Immature natural killer cell (primary cell): Measurements from ENCODE around the gene PRRT2. TPM values are rescaled to one million over a fixed set of nuclear protein-coding genes. Genes with fewer than 3 reads are reported as not detected.
"Not testable (repeated sequence)": the region's sequence is repeated elsewhere in the genome, so short reads cannot be mapped to it uniquely, and the experiment has no call there.

Source experiments
- DNase-seq, 3 donors: peaks; one replicate each; pipeline ENCODE4 v3.0.0; 2022; ENCODE audit warnings: mixed read lengths in 1 of 3
- H3K27ac Mint-ChIP-seq, 6 donors: one replicate each; pipeline ENCODE4 v1.8.0; 2020; ENCODE audit warnings: mixed read lengths in 6 of 6, mild to moderate bottlenecking in 5 of 6, inconsistent platforms in 4 of 6, moderate library complexity in 3 of 6
- H3K27me3 Mint-ChIP-seq, 3 donors: one replicate each; pipeline ENCODE4 v1.8.0; 2020 to 2021; ENCODE audit warnings: low read depth in 3 of 3, mild to moderate bottlenecking in 3 of 3, mixed read lengths in 3 of 3, moderate library complexity in 3 of 3, inconsistent platforms in 1 of 3
- H3K36me3 Mint-ChIP-seq, 3 donors: one replicate each; pipeline ENCODE4 v1.8.0; 2020; ENCODE audit warnings: mixed read lengths in 3 of 3, inconsistent platforms in 2 of 3, mild to moderate bottlenecking in 2 of 3
- H3K4me1 Mint-ChIP-seq, 2 donors: one replicate each; pipeline ENCODE4 v1.8.0; 2020; ENCODE audit warnings: inconsistent platforms in 2 of 2, mild to moderate bottlenecking in 2 of 2, mixed read lengths in 2 of 2, moderate library complexity in 1 of 2
- H3K4me3 Mint-ChIP-seq, 5 donors: one replicate each; pipeline ENCODE4 v1.8.0; 2020; ENCODE audit warnings: mild to moderate bottlenecking in 5 of 5, mixed read lengths in 5 of 5, inconsistent platforms in 3 of 5, moderate library complexity in 3 of 5
- H3K9me3 Mint-ChIP-seq, 6 donors: one replicate each; pipeline ENCODE4 v1.8.0; 2020; ENCODE audit warnings: mild to moderate bottlenecking in 6 of 6, mixed read lengths in 6 of 6, inconsistent platforms in 4 of 6, moderate library complexity in 3 of 6
- polyA plus RNA-seq, 3 donors: library from polyadenylated mRNA; unstranded; fragments of 300-500 nt; fragmentation: Illumina TruSeq; gene quantifications; one replicate each; pipeline ENCODE4 v1.2.3, GENCODE V29; 2021

The PRRT2 gene
- polyA plus RNA-seq, 3 donors from 2014 or later, result not detected

DNA sequence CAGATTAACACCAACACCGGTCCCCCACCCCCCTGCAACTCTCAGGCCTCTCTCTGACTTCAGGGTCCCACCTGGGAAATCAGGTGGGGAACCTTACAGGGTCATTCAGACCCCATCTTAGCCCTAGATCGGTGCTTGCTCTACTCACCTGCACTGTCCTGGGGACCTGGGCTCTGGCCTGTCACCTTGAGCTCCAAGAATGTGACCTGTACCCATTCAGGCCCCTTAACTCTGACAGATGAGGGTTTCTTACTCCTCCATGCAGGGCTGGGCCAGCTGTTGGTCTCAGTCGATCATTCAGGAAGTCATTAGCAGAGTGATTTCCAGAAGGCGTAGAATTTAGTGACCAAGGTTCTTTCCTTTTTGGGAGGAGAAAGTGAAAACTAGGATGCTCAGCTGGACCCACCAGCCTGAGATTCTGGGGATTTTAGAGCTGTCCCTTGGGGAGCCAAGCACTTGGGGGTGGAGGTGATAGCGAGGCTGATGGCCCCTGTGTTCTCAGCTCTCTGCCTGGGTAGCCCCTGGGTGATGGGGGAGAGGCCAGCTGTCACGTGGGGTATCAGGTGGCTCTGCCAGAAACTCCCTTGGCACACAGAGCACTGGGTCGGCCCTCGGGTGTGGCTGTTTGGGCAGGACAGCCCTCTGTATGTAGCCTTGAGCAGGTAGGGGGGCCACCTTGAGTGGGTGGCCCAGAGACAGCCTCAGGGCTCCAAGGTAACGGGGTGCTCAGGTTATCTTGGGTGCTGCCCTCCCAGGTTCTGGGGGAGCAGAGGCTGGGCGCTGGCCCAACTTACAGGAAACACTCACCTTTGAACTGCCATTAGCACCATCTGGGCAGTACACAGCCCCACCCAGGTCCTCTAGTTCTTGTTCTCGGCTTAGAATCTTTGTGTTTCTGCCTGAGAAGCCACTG, 9.0 kb downstream of the PRRT2 start:
- peaks cover 67 to 77% of the 10 kb centered on the region in 2 donors for H3K4me1 Mint-ChIP-seq
- peak; percentile 47 to 58 (median 51) for DNase-seq
- no peaks in the 10 kb centered on the region for H3K9me3 Mint-ChIP-seq
- peaks cover 2 to 3% (median 3%) of the 10 kb centered on the region in 3 donors for H3K27me3 Mint-ChIP-seq
- peak overlapping the region; percentile 93 to 98 (median 95) for H3K4me3 Mint-ChIP-seq
- peaks cover 0 to 21% (median 5%) of the 10 kb centered on the region in 3 donors for H3K36me3 Mint-ChIP-seq
- H3K27ac Mint-ChIP-seq, result peak overlapping the region; percentile 82 to 97 (median 95)

DNA sequence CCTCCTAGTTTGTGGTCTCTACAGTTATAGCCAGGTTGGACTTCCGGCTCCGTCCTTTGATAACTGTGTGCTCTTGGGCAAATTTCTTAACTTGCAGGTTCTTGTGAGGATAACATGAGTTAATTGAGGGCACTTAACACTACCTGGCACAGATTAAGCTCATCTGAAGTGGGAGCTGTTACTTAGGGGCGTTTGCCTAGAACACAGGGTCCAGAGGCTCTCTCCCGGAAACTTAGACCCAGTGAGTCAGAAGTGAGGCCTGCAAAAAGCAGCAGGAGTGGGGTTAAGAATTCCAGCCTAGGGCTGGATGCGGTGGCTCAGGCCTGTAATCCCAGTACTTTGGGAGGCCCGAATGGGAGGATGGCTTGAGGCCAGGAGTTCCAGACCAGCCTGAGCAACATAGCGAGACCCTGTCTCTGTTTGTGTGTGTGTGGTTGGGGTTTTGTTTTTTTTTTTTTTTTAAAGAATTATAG, 9.7 kb downstream of the PRRT2 start:
- H3K4me1 Mint-ChIP-seq, result peaks cover 68 to 75% of the 10 kb centered on the region in 2 donors
- no peak for DNase-seq
- H3K36me3 Mint-ChIP-seq, result peaks cover 0 to 20% (median 5%) of the 10 kb centered on the region in 3 donors
- H3K27ac Mint-ChIP-seq, result peak overlapping the region; percentile 82 to 97 (median 95)
- no peaks in the 10 kb centered on the region for H3K9me3 Mint-ChIP-seq
- peak overlapping the region; percentile 93 to 98 (median 95) for H3K4me3 Mint-ChIP-seq
- H3K27me3 Mint-ChIP-seq, result peaks cover 2% of the 10 kb centered on the region in 3 donors

DNA sequence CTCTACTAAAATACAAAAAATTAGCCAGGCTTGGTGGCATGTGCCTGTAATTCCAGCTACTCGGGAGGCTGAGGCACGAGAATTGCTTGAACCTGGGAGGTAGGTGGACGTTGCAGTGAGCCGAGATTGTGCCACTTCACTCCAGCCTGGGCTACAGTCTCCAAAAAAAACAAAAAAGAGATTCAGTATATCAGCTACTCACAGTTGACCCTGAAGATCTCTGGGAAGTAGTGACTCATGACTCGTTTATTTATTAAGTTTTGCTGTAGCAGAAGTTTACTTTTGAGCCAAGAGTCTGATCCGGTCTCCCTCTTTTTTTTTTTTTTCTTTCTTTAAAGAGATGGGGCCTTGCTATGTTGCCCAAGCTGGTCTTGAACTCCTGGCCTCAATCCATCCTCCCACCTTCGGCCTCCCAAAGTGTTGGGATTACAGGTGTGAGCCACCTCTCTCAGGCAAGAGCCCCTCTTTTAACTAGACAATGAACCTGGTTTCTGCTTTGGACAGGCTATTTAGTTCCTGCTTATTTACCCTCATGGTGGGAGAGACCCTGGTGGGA, 12.7 kb downstream of the PRRT2 start:
- H3K27me3 Mint-ChIP-seq, result no peaks in the 10 kb centered on the region

DNA sequence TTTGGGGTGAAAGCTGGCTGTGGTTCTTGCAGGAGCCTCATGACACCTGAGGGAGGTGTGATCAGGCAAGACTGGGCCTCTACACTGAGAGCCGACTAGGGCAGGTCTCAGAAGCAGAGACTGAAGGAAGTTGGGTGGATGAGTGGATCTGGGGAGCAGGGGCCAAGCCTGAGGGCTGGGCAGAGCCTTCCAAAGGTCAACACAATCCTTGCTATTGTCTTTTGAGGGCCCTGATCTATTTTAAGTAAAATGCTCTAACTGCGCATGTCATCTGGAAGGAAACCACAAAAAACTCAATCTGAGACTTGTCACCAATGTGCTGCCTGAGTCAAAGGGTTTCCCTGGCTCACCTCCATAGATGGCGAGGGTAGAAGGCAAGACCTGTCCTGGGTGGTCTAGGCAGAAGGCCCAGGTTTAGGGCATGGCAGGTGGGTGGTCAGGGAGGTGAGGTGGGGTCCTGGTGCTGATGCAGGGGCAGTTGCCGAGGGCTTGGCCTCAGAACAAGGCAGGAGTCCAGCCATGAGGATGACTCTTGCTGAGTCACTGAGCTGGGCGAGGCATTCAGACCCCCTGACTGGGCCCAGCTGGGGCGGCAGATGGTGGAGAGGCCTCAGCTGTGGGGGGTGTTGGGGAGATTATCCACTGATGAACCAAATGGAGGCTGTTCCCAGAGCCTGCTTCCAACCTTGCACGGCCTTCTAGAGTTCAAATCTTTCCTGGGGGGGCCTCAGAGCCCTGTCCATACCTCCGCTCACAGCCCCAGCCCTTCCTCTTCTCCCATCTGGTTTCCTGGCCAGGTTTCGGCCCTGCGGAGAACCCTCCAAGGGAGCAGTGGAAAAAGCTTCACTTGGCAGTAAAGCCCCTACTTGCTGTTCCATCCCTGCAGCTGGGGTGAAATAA, 13.4 kb downstream of the PRRT2 start:
- Mint-ChIP-seq H3K36me3 (peaks cover 0 to 7% (median 0%) of the 10 kb centered on the region in 3 donors), H3K27me3 (no peaks in the 10 kb centered on the region), H3K27ac (peak overlapping the region; percentile 37 to 81 (median 66)), H3K9me3 (no peaks in the 10 kb centered on the region), H3K4me3 (peak overlapping the region in 3 of 5 donors; percentile 22 to 35 (median 23)), H3K4me1 (peaks cover 49 to 53% of the 10 kb centered on the region in 2 donors)
- no peak for DNase-seq

More for the DNA sequence above, 12.7 kb downstream of the PRRT2 start:
- Mint-ChIP-seq H3K4me3 (peak overlapping the region in 2 of 5 donors; percentile 22 to 35), H3K9me3 (no peaks in the 10 kb centered on the region), H3K4me1 (peaks cover 56 to 59% of the 10 kb centered on the region in 2 donors), H3K27ac (peak overlapping the region in 5 of 6 donors; percentile 37 to 81 (median 64)), H3K36me3 (peaks cover 0 to 7% (median 0%) of the 10 kb centered on the region in 3 donors)
- DNase-seq, result no peak

DNA sequence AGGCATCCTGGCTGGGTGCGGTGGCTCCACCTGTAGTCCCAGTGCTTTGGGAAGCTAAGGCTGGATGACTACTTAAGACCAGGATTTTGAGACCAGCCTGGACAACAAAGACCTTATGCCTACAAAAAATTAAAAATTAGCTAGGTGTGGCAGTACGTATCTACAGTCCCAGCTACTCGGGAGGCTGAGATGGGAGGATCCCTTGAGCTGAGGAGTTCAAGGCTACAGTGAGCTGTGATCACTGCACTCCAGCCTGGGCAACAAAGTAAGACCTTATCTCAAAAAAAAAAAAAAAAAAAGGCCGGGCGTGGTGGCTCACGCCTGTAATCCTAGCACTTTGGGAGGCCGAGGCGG, 14.3 kb downstream of the PRRT2 start:
- H3K36me3 Mint-ChIP-seq, result peaks cover 0 to 3% (median 0%) of the 10 kb centered on the region in 3 donors
- no peak for DNase-seq
- H3K4me1 Mint-ChIP-seq, result peaks cover 40 to 44% of the 10 kb centered on the region in 2 donors
- H3K27me3 Mint-ChIP-seq, result no peaks in the 10 kb centered on the region
- H3K4me3 Mint-ChIP-seq, result no peak overlapping the region
- H3K27ac Mint-ChIP-seq, result no peak overlapping the region
- no peaks in the 10 kb centered on the region for H3K9me3 Mint-ChIP-seq

DNA sequence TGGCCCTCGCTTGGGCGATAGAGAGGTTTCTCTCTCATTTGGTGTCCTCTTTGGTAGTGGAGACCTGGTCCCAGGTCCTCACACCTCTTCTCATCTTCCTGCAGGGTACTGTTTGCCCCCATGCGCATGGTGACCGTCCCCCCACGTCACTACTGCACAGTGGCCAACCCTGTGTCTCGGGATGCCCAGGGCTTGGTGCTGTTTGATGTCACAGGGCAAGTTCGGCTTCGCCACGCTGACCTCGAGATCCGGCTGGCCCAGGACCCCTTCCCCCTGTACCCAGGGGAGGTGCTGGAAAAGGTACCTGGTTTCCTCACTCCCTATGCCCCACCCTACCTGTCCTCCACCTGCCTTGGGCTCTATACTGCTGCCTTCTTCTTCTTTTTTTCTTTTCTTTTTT, 18.8 kb downstream of the PRRT2 start:
- Mint-ChIP-seq H3K4me1 (peaks cover 13 to 19% of the 10 kb centered on the region in 2 donors), H3K4me3 (no peak overlapping the region), H3K27ac (no peak overlapping the region), H3K27me3 (peaks cover 0 to 2% (median 0%) of the 10 kb centered on the region in 3 donors), H3K36me3 (peaks cover 7 to 12% (median 11%) of the 10 kb centered on the region in 3 donors), H3K9me3 (no peaks in the 10 kb centered on the region)
- no peak for DNase-seq

DNA sequence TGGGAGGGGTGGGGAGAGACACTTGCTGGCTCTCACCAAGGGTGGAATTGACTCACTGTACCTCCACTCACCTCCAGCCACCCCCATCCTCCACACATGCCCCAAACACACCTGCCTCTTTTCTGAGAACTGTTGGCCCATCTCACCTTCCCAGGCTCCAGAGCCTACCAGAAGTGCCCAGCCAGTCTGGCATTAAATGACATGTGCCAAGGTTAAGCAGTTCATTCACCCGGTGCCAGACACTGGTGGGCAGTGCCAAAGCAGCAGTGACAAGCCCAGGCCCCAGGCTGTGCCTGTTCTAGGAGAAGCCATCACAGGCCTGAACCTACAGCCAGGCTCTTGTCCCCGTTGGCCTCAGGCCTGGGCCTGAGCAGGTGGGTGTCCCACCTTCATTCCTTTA, 19.5 kb downstream of the PRRT2 start:
- no peak overlapping the region for H3K27ac Mint-ChIP-seq
- H3K9me3 Mint-ChIP-seq, result no peaks in the 10 kb centered on the region
- H3K36me3 Mint-ChIP-seq, result peaks cover 8 to 16% (median 11%) of the 10 kb centered on the region in 3 donors
- peaks cover 0 to 2% (median 0%) of the 10 kb centered on the region in 3 donors for H3K27me3 Mint-ChIP-seq
- H3K4me3 Mint-ChIP-seq, result no peak overlapping the region
- H3K4me1 Mint-ChIP-seq, result peaks cover 10 to 15% of the 10 kb centered on the region in 2 donors
- DNase-seq, result no peak

DNA sequence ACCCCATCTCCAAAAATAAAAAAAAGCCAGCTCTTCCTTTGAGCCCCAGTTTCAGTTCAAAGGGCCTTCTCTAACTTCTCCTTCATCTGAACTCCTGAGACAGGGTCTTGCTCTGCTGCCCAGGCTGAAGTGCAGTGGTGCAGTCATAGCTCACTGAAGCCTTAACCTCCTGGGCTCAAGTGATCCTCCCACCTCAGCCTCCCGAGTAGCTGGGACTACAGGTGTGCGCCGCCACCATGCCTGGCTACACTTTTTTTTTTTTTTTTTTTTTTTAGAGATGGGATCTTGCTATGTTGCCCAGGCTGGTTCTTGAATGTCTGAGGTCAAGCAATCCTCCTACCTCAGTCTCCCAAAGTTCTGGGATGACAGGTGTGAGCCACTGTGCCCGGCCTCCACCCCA, 21.2 kb downstream of the PRRT2 start:
- not testable (repeated sequence) for H3K27ac Mint-ChIP-seq, H3K4me3 Mint-ChIP-seq, H3K4me1 Mint-ChIP-seq, DNase-seq, H3K9me3 Mint-ChIP-seq, H3K27me3 Mint-ChIP-seq
- H3K36me3 Mint-ChIP-seq, result peaks cover 13 to 28% (median 16%) of the 10 kb centered on the region in 3 donors

DNA sequence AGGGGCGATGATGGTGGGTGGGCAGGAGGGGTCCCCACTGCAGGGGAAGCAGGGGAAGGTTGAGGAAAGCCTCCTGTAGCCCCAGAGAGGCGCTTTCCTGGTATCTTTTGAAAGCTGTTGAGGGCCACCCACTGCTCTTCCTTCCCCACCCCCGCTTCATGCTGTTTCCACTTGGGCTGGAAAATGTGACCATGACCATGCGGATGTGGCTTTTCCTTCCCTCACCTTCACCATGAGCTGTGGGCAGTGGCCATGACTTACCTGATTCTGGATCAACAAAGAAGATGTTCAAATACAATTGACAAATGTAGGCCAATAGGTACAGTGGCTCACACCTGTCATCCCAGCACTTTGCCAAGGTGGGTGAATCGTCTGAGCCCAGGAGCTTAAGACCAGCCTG, 22.1 kb downstream of the PRRT2 start:
- Mint-ChIP-seq H3K27me3 (peaks cover 0 to 2% (median 0%) of the 10 kb centered on the region in 3 donors), H3K9me3 (no peaks in the 10 kb centered on the region), H3K27ac (no peak overlapping the region), H3K4me1 (peaks cover 0 to 5% of the 10 kb centered on the region in 2 donors), H3K4me3 (no peak overlapping the region), H3K36me3 (peaks cover 13 to 28% (median 16%) of the 10 kb centered on the region in 3 donors)
- DNase-seq, result no peak

DNA sequence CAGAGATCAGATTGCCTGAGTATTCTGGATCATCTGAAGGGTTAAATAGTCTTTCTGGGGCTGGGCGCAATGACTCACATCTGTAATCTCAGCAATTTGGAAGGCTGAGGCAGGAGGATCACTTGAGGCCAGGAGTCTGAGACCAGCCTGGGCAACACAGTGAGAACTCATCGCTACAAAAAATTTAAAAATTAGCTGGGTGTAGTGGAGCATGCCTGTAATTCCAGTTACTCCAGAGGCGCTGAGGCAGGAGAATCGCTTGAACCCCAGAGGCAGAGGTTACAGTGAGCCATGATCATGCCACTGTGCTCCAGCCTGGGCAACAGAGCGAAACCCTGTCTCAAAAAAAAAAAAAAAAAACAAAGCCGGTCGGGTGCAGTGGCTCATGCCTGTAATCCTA, 23.9 kb downstream of the PRRT2 start:
- Mint-ChIP-seq H3K36me3 (peaks cover 14 to 36% (median 19%) of the 10 kb centered on the region in 3 donors), H3K27ac (peak overlapping the region in 1 of 6 donors; percentile 2), H3K4me1 (no peaks in the 10 kb centered on the region), H3K9me3 (no peaks in the 10 kb centered on the region), H3K27me3 (peaks cover 0 to 2% (median 2%) of the 10 kb centered on the region in 3 donors), H3K4me3 (no peak overlapping the region)
- no peak for DNase-seq

DNA sequence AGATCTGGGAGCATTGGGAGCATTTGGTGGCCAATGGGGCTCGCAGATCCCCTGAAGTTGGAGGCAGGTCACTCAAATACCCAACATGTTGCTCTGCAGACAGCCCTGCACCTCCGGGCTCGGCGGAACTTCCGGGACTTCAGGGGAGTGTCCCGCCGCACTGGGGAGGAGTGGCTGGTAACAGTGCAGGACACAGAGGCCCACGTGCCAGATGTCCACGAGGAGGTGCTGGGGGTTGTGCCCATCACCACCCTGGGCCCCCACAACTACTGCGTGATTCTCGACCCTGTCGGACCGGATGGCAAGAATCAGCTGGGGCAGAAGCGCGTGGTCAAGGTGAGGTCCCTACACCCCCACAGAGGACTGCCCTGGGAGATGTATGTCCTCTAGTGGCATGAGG, 24.6 kb downstream of the PRRT2 start:
- Mint-ChIP-seq H3K27ac (no peak overlapping the region), H3K27me3 (peaks cover 0 to 2% (median 0%) of the 10 kb centered on the region in 3 donors), H3K4me3 (no peak overlapping the region), H3K4me1 (no peaks in the 10 kb centered on the region), H3K9me3 (no peaks in the 10 kb centered on the region), H3K36me3 (peaks cover 16 to 38% (median 19%) of the 10 kb centered on the region in 3 donors)
- DNase-seq, result no peak

DNA sequence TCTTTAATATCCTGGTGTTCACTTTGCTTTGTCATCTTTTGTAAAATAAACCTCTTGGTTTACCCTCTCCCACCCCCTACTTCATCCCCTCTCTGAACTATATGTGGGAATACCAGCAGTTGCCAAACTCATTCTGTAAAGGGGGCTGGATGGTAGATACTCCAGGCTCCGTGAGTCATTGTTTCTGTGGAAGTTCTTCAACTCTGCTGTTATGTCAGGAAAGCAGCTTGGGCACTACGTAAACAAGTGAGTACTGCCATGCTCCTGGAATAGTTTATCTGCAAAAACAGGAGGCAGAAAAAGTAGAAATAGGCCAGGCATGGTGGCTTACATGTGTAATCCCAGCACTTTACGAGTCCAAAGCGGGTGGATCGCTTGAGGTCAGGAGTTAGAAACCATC, 25.8 kb downstream of the PRRT2 start:
- Mint-ChIP-seq H3K36me3 (peaks cover 12 to 34% (median 19%) of the 10 kb centered on the region in 3 donors), H3K27ac (no peak overlapping the region), H3K4me3 (no peak overlapping the region), H3K9me3 (no peaks in the 10 kb centered on the region), H3K4me1 (no peaks in the 10 kb centered on the region), H3K27me3 (peaks cover 0 to 2% (median 0%) of the 10 kb centered on the region in 3 donors)
- DNase-seq, result no peak

DNA sequence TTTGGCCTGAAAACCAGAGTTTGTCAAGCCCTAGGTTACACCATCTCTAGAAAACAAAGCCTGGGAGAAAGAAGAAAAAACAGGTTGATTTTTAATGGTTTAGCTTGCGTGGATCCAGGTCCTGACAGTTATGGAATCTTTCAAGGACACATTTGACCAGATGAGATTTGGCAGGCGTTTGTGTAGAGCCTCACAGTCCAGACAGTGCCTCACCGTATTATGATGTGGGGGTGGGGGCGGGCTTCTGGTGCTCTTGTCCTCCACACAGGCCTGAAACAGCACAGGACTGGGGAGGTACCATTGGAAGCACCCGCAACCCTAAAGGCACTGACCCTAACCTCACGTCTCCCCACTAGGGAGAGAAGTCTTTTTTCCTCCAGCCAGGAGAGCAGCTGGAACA, 27.8 kb downstream of the PRRT2 start:
- Mint-ChIP-seq H3K36me3 (peaks cover 11 to 35% (median 15%) of the 10 kb centered on the region in 3 donors), H3K4me3 (no peak overlapping the region), H3K4me1 (no peaks in the 10 kb centered on the region), H3K27me3 (peaks cover 0 to 2% (median 0%) of the 10 kb centered on the region in 3 donors), H3K9me3 (no peaks in the 10 kb centered on the region), H3K27ac (no peak overlapping the region)
- no peak for DNase-seq
